GM23338 (cell line): ENCODE results near the gene CITED4. TPM values are rescaled to one million over a fixed set of nuclear protein-coding genes. Genes with fewer than 3 reads are reported as not detected.

Source experiments
- ATAC-seq: fragments of 200-7000 bp; cut with Tn5 transposase; 3 replicates; pipeline ENCODE4 v1.9.1; 2020
- DNase-seq: peaks from one replicate; pipeline ENCODE4 v3.0.0-alpha.2; 2015; ENCODE audit warnings: low spot score
- H2AFZ ChIP-seq: fragments of 200-600 bp; sonication (generic); 2 replicates; pipeline ENCODE4 v1.8.0; 2016; ENCODE audit warnings: antibody characterized with exemption, mild to moderate bottlenecking, moderate library complexity
- H3F3A ChIP-seq: fragments of 200-600 bp; sonication (generic); replicated peaks from 2 replicates; pipeline ENCODE4 v1.8.0; 2017; ENCODE audit warnings: antibody characterized with exemption, mixed run types, low read depth
- H3K27ac ChIP-seq: fragments of 200-600 bp; sonication (generic); 2 replicates; pipeline ENCODE4 v1.6.1; 2016; ENCODE audit warnings: low read depth
- H3K27me3 ChIP-seq: fragments of 200-600 bp; sonication (generic); 2 replicates; pipeline ENCODE4 v1.8.0; 2016; ENCODE audit warnings: mild to moderate bottlenecking, mixed run types, moderate library complexity; ENCODE audit not compliant: insufficient read depth
- H3K36me3 ChIP-seq: fragments of 200-600 bp; sonication (generic); 2 replicates; pipeline ENCODE4 v1.8.0; 2016; ENCODE audit warnings: mild to moderate bottlenecking; ENCODE audit not compliant: insufficient read depth
- H3K4me1 ChIP-seq: fragments of 200-600 bp; sonication (generic); 2 replicates; pipeline ENCODE4 v1.8.0; 2016; ENCODE audit warnings: mild to moderate bottlenecking, moderate library complexity; ENCODE audit not compliant: insufficient read depth
- H3K4me2 ChIP-seq: fragments of 200-600 bp; sonication (generic); 2 replicates; pipeline ENCODE4 v1.7.1; 2017; ENCODE audit warnings: mixed run types
- H3K4me3 ChIP-seq: fragments of 200-600 bp; sonication (generic); 2 replicates; pipeline ENCODE4 v1.6.1; 2016; ENCODE audit warnings: mixed run types
- H3K79me2 ChIP-seq: fragments of 200-600 bp; sonication (generic); replicated peaks from 2 replicates; pipeline ENCODE4 v1.8.0; 2017; ENCODE audit warnings: mild to moderate bottlenecking; ENCODE audit not compliant: insufficient read depth
- H3K9me2 ChIP-seq: fragments of 200-600 bp; sonication (generic); 2 replicates; pipeline ENCODE4 v1.8.0; 2017; ENCODE audit not compliant: insufficient read depth
- H4K20me1 ChIP-seq: fragments of 200-600 bp; sonication (generic); replicated peaks from 2 replicates; pipeline ENCODE4 v1.8.0; 2017; ENCODE audit warnings: mild to moderate bottlenecking; ENCODE audit not compliant: insufficient read depth
- H3K27ac Mint-ChIP-seq: 2 replicates; pipeline ENCODE4 v1.8.0; 2020; ENCODE audit warnings: inconsistent platforms, mild to moderate bottlenecking, moderate library complexity, mixed read lengths
- H3K27me3 Mint-ChIP-seq: 3 replicates; pipeline ENCODE4 v1.8.0; 2022; ENCODE audit warnings: low read depth, mild to moderate bottlenecking, moderate library complexity, mixed read lengths, inconsistent platforms; ENCODE audit not compliant: insufficient read depth, poor library complexity
- H3K36me3 Mint-ChIP-seq: 3 replicates; pipeline ENCODE4 v1.8.0; 2021; ENCODE audit warnings: low read depth, mild to moderate bottlenecking, inconsistent platforms, moderate library complexity, mixed read lengths
- H3K4me1 Mint-ChIP-seq: 3 replicates; pipeline ENCODE4 v1.8.0; 2020; ENCODE audit warnings: mild to moderate bottlenecking, inconsistent platforms, mixed read lengths
- H3K4me3 Mint-ChIP-seq: 3 replicates; pipeline ENCODE4 v1.8.0; 2021; ENCODE audit warnings: moderate library complexity, mild to moderate bottlenecking, inconsistent platforms, mixed read lengths
- H3K9me3 Mint-ChIP-seq: 3 replicates; pipeline ENCODE4 v1.8.0; 2020; ENCODE audit warnings: moderate library complexity, mild to moderate bottlenecking, inconsistent platforms, mixed read lengths
- JUNB ChIP-seq: IDR thresholded peaks from one replicate; pipeline ENCODE4 v1.6.1; 2016; ENCODE audit warnings: antibody characterized with exemption; ENCODE audit not compliant: unreplicated experiment
- REST ChIP-seq: IDR thresholded peaks from one replicate; pipeline ENCODE4 v1.6.1; 2018; ENCODE audit warnings: antibody characterized with exemption; ENCODE audit not compliant: unreplicated experiment
- STAT1 ChIP-seq: IDR thresholded peaks from one replicate; pipeline ENCODE4 v1.6.1; 2016; ENCODE audit warnings: antibody characterized with exemption; ENCODE audit not compliant: unreplicated experiment
- ZNF114 ChIP-seq: fragments of 250-450 bp; sonication (Bioruptor Pico); IDR thresholded peaks from 2 replicates; pipeline ENCODE4 v1.5.0; 2020; ENCODE audit warnings: mild to moderate bottlenecking, moderate library complexity
- ZNF462 ChIP-seq: fragments of 250-450 bp; sonication (Bioruptor Pico); IDR thresholded peaks from 2 replicates; pipeline ENCODE4 v1.5.0; 2020; ENCODE audit warnings: mild to moderate bottlenecking, moderate library complexity
- polyA plus RNA-seq: library from polyadenylated mRNA; unstranded; fragments of >200 nt; fragmentation: Nextera tagmentation; extraction: Ambion mirVana; gene quantifications from 2 replicates; pipeline ENCODE4 v1.2.1, GENCODE V29; 2016
- total RNA-seq: library from RNA; depleted of rRNA; stranded (reverse); fragments of >200 nt; shearing (Covaris generic); gene quantifications from 2 replicates; pipeline ENCODE4 v1.2.3, GENCODE V29; 2014

CITED4 gene
- total and polyA plus RNA-seq, 2 experiments from 2014 or later: 2.9 to 18.7 TPM

GRCh38 chr1:40817791-40818263 is 44.3 kb downstream of the CITED4 start (continued):
- no peak for TF ChIP-seq ZNF462 (CRISPR knock-in tag)
- TF ChIP-seq STAT1: no peak

- DNase-seq (no peak), ATAC-seq (no peak)
- H3K4me1 ChIP-seq: no peaks in the 10 kb centered on the region
- no peaks in the 10 kb centered on the region for H3K36me3 ChIP-seq
- H2AFZ ChIP-seq: no peak overlapping the region
- no peak overlapping the region; the same call in 2 of the 3 replicates for H3K4me3 Mint-ChIP-seq
- no peak overlapping the region for H3K4me3 ChIP-seq
- no peak overlapping the region for H3K27ac ChIP-seq
- no peaks in the 10 kb centered on the region for H3K9me2 ChIP-seq
- H3K36me3 Mint-ChIP-seq: no peaks in the 10 kb centered on the region; the same call in 2 of the 3 replicates
- no peak overlapping the region for H3K27ac Mint-ChIP-seq
- no peak overlapping the region for H3K4me2 ChIP-seq
- peaks cover 9% of the 10 kb centered on the region; the same call in 2 of the 3 replicates for H3K4me1 Mint-ChIP-seq
- H3K27me3 ChIP-seq: peaks cover 15% of the 10 kb centered on the region; the same call in 1 of the 2 replicates
- H3K27me3 Mint-ChIP-seq: peaks cover 16% of the 10 kb centered on the region
- no peaks in the 10 kb centered on the region for H4K20me1 ChIP-seq
- TF ChIP-seq ZNF114 (CRISPR knock-in tag): no peak
- no peak for TF ChIP-seq ZNF462 (CRISPR knock-in tag)
- no peak for TF ChIP-seq REST
- no peak for TF ChIP-seq STAT1
- TF ChIP-seq JUNB: no peak
- no peaks in the 10 kb centered on the region for H3K79me2 ChIP-seq
- no peaks in the 10 kb centered on the region; the same call in 1 of the 2 replicates for H3F3A ChIP-seq
- H3K9me3 Mint-ChIP-seq: no peaks in the 10 kb centered on the region; the same call in 2 of the 3 replicates
Observed at GRCh38 chr1:40815420-40815819, 46.7 kb downstream of the CITED4 start.
